Bronchial epithelial cell (primary cell): ENCODE data around the gene ECM1. TPM values are rescaled to one million over a fixed set of nuclear protein-coding genes. Genes with fewer than 3 reads are reported as not detected.

Experiments
- DNase-seq: peaks from one replicate; pipeline ENCODE4 v3.0.0-alpha.2; 2010; ENCODE audit warnings: low read depth
- FAIRE-seq: peaks from 2 replicates; lab custom pipeline; 2011; peaks lifted over from hg19 to GRCh38; lab: Jason Lieb, UNC
- H3K27me3 ChIP-seq: 2 replicates; pipeline ENCODE4 v1.5.1; 2011; ENCODE audit warnings: low read length; ENCODE audit not compliant: control insufficient read depth, insufficient read depth
- H3K36me3 ChIP-seq: 2 replicates; pipeline ENCODE4 v1.5.1; 2011; ENCODE audit warnings: low read length; ENCODE audit not compliant: control insufficient read depth, insufficient read depth
- H3K4me3 ChIP-seq: 2 replicates; pipeline ENCODE4 v1.5.1; 2011; ENCODE audit warnings: mild to moderate bottlenecking, low read depth, low read length, control low read depth
- total RNA-seq: library from RNA; depleted of rRNA; stranded (reverse); fragments of >200 nt; gene quantifications from 2 replicates; pipeline ENCODE4 v1.2.1, GENCODE V29; 2014
- TF ChIP-seq, protein P1 (sequence below): IDR thresholded peaks from 2 replicates; pipeline ENCODE4 v1.5.1; 2011; ENCODE audit warnings: mild to moderate bottlenecking, moderate library complexity, low read length, control low read depth, inconsistent platforms; ENCODE audit not compliant: insufficient read depth, severe bottlenecking

The ECM1 gene
- total RNA-seq, 1 donor from 2014 or later = 5.8 TPM

DNA sequence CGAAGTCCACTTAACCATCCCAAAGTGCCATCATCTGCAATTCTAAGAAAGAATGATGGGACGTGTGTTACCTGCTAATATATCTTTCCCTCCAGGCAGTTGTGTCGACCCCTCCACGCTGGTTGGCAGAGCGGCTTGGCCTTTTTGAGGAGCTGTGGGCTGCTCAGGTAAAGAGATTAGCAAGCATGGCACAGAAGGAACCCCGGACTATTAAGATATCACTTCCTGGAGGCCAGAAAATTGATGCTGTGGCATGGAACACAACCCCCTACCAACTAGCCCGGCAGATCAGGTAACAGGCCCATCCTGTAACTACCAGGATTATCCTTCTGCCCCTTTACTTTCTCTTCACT is 20.2 kb upstream of the ECM1 start:
- DNase-seq = no peak
- TF ChIP-seq, protein P1, sequence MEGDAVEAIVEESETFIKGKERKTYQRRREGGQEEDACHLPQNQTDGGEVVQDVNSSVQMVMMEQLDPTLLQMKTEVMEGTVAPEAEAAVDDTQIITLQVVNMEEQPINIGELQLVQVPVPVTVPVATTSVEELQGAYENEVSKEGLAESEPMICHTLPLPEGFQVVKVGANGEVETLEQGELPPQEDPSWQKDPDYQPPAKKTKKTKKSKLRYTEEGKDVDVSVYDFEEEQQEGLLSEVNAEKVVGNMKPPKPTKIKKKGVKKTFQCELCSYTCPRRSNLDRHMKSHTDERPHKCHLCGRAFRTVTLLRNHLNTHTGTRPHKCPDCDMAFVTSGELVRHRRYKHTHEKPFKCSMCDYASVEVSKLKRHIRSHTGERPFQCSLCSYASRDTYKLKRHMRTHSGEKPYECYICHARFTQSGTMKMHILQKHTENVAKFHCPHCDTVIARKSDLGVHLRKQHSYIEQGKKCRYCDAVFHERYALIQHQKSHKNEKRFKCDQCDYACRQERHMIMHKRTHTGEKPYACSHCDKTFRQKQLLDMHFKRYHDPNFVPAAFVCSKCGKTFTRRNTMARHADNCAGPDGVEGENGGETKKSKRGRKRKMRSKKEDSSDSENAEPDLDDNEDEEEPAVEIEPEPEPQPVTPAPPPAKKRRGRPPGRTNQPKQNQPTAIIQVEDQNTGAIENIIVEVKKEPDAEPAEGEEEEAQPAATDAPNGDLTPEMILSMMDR = no peak
- Histone ChIP-seq H3K27me3 (no peaks in the 10 kb centered on the region), H3K36me3 (peaks cover 8% of the 10 kb centered on the region), H3K4me3 (peak overlapping the region; percentile 82)
- FAIRE-seq = no peak

DNA sequence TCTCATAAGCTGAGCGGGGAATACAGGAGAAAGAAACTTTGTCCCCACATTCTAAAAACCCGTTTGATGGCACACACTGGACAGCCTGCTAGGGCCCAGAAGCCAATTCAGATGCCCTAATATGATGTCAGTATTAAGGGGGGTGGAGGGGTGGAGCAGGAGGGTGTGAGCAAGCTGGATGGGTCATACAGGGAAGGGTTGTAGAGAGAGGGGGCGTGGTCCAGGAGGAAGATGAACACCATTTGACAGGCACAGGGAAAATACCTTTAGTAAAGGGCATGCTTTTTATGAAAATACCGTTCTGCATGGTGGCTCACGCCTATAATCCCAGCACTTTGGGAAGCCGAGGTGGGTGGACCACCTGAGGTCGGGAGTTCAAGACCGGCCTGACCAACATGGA is 14.7 kb upstream of the ECM1 start:
- TF ChIP-seq, protein P1 = no peak
- H3K27me3 ChIP-seq = no peaks in the 10 kb centered on the region
- DNase-seq (peak; percentile 41), FAIRE-seq (no peak)
- H3K4me3 ChIP-seq = no peak overlapping the region
- H3K36me3 ChIP-seq = peaks cover 17% of the 10 kb centered on the region

GRCh38 chr1:150498342-150498741 is 9.6 kb upstream of the ECM1 start:
- TF ChIP-seq, protein P1 = no peak
- peak; percentile 58 for FAIRE-seq
- DNase-seq = no peak
- Histone ChIP-seq H3K4me3 (no peak overlapping the region), H3K27me3 (no peaks in the 10 kb centered on the region), H3K36me3 (peaks cover 16% of the 10 kb centered on the region)

GRCh38 chr1:150505431-150505830 is 2.5 kb upstream of the ECM1 start:
- peaks cover 14% of the 10 kb centered on the region for H3K36me3 ChIP-seq

DNA sequence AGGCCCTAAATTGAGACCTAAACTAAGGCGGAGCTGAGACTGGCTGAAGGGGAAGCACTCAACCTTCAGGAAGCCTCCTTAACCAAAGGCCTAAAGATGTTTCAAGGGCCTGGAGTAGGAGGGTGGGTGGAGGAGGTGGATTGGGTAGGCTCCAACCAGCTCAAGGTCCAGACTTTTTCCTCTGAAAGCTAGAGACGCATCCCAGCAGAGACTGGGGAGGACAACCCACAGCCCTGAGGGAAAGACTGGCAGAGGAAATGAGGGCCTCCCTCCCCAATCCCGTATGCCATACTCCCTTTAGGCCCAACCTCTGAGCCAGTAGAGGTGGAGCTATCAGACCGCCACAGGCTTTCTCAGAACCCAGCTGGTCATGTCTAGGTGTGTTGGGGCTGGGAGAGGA is 1.1 kb downstream of the ECM1 start:
- TF ChIP-seq, protein P1 = no peak
- Histone ChIP-seq H3K4me3 (no peak overlapping the region), H3K27me3 (no peaks in the 10 kb centered on the region), H3K36me3 (peaks cover 12% of the 10 kb centered on the region)
- FAIRE-seq (no peak), DNase-seq (no peak)

More at GRCh38 chr1:150505431-150505830, 2.5 kb upstream of the ECM1 start:
- DNase-seq (no peak), FAIRE-seq (no peak)
- no peaks in the 10 kb centered on the region for H3K27me3 ChIP-seq
- no peak overlapping the region for H3K4me3 ChIP-seq
- TF ChIP-seq, protein P1 = no peak

GRCh38 chr1:150511551-150511950 is 3.6 kb downstream of the ECM1 start:
- TF ChIP-seq, protein P1 = no peak
- Histone ChIP-seq H3K27me3 (no peaks in the 10 kb centered on the region), H3K4me3 (no peak overlapping the region), H3K36me3 (peaks cover 5% of the 10 kb centered on the region)
- DNase-seq = no peak
- no peak for FAIRE-seq
